ENCODE results near the gene TFCP2.

DNA sequence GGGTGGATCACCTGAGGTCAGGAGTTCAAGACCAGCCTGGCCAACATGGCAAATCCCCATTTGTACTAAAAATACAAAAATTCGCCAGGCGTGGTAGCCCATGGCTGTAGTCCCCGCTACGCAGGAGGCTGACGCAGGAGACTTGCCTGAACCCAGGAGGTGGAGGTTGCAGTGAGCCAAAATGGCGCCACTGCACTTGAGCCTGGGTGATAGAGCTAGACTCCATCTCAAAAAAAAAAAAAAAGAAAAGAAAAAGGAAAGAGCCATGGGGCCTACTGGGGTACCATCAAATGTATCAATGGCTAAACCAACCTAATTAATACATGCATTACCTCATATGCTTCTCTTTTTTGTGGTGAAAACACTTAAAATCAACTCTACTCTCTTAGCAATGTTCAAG lies 10.7 kb downstream of the TFCP2 start:
- TF ChIP-seq CTCF (IDR thresholded peaks at IDR 0.05; ENCODE audit: low read length) (no peak), EZH2 (IDR thresholded peaks at IDR 0.05; ENCODE audit: borderline replicate concordance, low read length) (no peak)

All from OCI-LY1 (cell line).